Fibroblast of lung (primary cell): Measurements from ENCODE around the gene RXRA. TPM values are rescaled to one million over a fixed set of nuclear protein-coding genes. Genes with fewer than 3 reads are reported as not detected.

Experiments
- DNase-seq, 2 donors: peaks; one replicate each; pipeline versions ENCODE4 v3.0.0 to v3.0.0-alpha.2; 2010; ENCODE audit warnings: low read depth in 2 of 2
- H2AFZ ChIP-seq: 2 replicates; pipeline ENCODE4 v1.5.1; 2012; ENCODE audit warnings: low read length, control low read depth, inconsistent platforms
- H3K27ac ChIP-seq: 2 replicates; pipeline ENCODE4 v1.5.1; 2011; ENCODE audit warnings: low read length, control low read depth; ENCODE audit not compliant: insufficient read depth
- H3K27me3 ChIP-seq: 2 replicates; pipeline ENCODE4 v1.5.1; 2011; ENCODE audit warnings: mild to moderate bottlenecking, low read length; ENCODE audit not compliant: control insufficient read depth, insufficient read depth
- H3K36me3 ChIP-seq: 2 replicates; pipeline ENCODE4 v1.5.1; 2011; ENCODE audit warnings: low read length; ENCODE audit not compliant: control insufficient read depth, insufficient read depth
- H3K4me1 ChIP-seq: 2 replicates; pipeline ENCODE4 v1.5.1; 2011; ENCODE audit warnings: low read length; ENCODE audit not compliant: control insufficient read depth, insufficient read depth; ENCODE audit errors: extremely low read depth
- H3K4me2 ChIP-seq: 2 replicates; pipeline ENCODE4 v1.5.1; 2011; ENCODE audit warnings: low read length, control low read depth; ENCODE audit not compliant: insufficient read depth; ENCODE audit errors: extremely low read depth
- H3K4me3 ChIP-seq, 4 experiments: fragments of 200-600 bp in 1 of 4; sonication (generic) in 1 of 4; replicated peaks in 1 of 4; 2 replicates each; pipeline ENCODE4 v1.5.1; 2011 to 2016; ENCODE audit warnings: low read length in 4 of 4, low read depth in 3 of 4, mild to moderate bottlenecking in 3 of 4, control low read depth in 2 of 4, inconsistent platforms in 1 of 4, mixed read lengths in 1 of 4; ENCODE audit not compliant: insufficient read depth in 1 of 4; ENCODE audit errors: control extremely low read depth in 1 of 4
- H3K79me2 ChIP-seq: 2 replicates; pipeline ENCODE4 v1.5.1; 2012; ENCODE audit warnings: mild to moderate bottlenecking, low read length, inconsistent platforms; ENCODE audit not compliant: control insufficient read depth, insufficient read depth
- H3K9ac ChIP-seq: 2 replicates; pipeline ENCODE4 v1.5.1; 2011; ENCODE audit warnings: mild to moderate bottlenecking, low read length, control low read depth; ENCODE audit not compliant: insufficient read depth
- H3K9me3 ChIP-seq: 2 replicates; pipeline ENCODE4 v1.5.1; 2012; ENCODE audit warnings: low read depth, low read length; ENCODE audit not compliant: control insufficient read depth, insufficient read depth
- H4K20me1 ChIP-seq: 2 replicates; pipeline ENCODE4 v1.5.1; 2011; ENCODE audit warnings: low read length; ENCODE audit not compliant: control insufficient read depth, insufficient read depth; ENCODE audit errors: extremely low read depth
- EZH2 ChIP-seq: IDR thresholded peaks from 2 replicates; pipeline ENCODE4 v1.5.1; 2012; ENCODE audit warnings: low read length, control low read depth, mild to moderate bottlenecking; ENCODE audit errors: missing control alignments
- polyA plus RNA-seq, 2 donors: library from polyadenylated mRNA; depleted of rRNA in 1 of 2; stranded (reverse) in 1 of 2; unstranded in 1 of 2; fragments of >200 nt; gene quantifications; 2 replicates each; pipeline ENCODE4 v1.2.1, GENCODE V29; 2011 to 2012; ENCODE audit warnings: missing spikeins in 1 of 2
- total RNA-seq: library from RNA; depleted of rRNA; stranded (reverse); fragments of >200 nt; gene quantifications from 2 replicates; pipeline ENCODE4 v1.2.1, GENCODE V29; 2014
- TF ChIP-seq, protein P1 (sequence below), 2 donors: IDR thresholded peaks in 1 of 2; conservative IDR thresholded peaks in 1 of 2; 1 replicate in 1 of 2; 2 replicates in 1 of 2; pipeline ENCODE4 v1.5.1; 2011 to 2012; ENCODE audit warnings: low read length in 2 of 2, control low read depth in 1 of 2, inconsistent platforms in 1 of 2, low read depth in 1 of 2, mild to moderate bottlenecking in 1 of 2

RXRA gene
- total and polyA plus RNA-seq, 2 donors (not counting 1 experiment from before 2014, with no cell fraction given) = 13.3 to 14.9 TPM

DNA sequence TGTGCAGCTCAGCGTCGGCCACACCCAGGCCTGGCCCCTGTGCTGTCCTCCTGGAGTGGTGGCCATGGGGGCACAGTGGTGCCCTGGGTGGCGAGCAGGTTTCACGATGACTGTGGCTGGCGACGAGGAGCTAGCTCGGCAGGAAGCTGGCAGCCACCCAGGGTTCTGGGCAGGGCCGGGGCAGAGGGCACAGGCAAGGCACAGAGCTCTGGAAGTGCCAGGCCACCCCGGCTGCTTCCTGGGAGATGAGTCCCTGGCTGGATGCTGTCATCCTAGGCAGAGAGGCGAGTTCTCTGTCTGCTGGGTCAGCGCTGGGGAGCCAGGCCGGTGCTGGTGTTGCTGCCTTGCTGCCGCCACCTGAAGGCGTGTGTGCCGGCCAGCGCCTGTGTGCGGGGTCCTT lies 51.7 kb downstream of the RXRA start:
- Histone ChIP-seq H3K79me2 (peaks cover 24% of the 10 kb centered on the region), H2AFZ (no peak overlapping the region), H4K20me1 (no peaks in the 10 kb centered on the region), H3K9ac (no peak overlapping the region), H3K27ac (no peak overlapping the region), H3K4me1 (peaks cover 15% of the 10 kb centered on the region), H3K4me2 (no peak overlapping the region), H3K36me3 (no peaks in the 10 kb centered on the region), H3K4me3 (no peak overlapping the region), H3K27me3 (no peaks in the 10 kb centered on the region), H3K9me3 (no peaks in the 10 kb centered on the region)
- TF ChIP-seq, protein P1, sequence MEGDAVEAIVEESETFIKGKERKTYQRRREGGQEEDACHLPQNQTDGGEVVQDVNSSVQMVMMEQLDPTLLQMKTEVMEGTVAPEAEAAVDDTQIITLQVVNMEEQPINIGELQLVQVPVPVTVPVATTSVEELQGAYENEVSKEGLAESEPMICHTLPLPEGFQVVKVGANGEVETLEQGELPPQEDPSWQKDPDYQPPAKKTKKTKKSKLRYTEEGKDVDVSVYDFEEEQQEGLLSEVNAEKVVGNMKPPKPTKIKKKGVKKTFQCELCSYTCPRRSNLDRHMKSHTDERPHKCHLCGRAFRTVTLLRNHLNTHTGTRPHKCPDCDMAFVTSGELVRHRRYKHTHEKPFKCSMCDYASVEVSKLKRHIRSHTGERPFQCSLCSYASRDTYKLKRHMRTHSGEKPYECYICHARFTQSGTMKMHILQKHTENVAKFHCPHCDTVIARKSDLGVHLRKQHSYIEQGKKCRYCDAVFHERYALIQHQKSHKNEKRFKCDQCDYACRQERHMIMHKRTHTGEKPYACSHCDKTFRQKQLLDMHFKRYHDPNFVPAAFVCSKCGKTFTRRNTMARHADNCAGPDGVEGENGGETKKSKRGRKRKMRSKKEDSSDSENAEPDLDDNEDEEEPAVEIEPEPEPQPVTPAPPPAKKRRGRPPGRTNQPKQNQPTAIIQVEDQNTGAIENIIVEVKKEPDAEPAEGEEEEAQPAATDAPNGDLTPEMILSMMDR (conservative IDR thresholded peaks at IDR 0.05 in 1 of 2, IDR thresholded peaks at IDR 0.05 in 1 of 2; ENCODE audit: low read depth in 1 of 2, low read length in 2 of 2) = no peak
- no peak for TF ChIP-seq EZH2
- no peak for DNase-seq

DNA sequence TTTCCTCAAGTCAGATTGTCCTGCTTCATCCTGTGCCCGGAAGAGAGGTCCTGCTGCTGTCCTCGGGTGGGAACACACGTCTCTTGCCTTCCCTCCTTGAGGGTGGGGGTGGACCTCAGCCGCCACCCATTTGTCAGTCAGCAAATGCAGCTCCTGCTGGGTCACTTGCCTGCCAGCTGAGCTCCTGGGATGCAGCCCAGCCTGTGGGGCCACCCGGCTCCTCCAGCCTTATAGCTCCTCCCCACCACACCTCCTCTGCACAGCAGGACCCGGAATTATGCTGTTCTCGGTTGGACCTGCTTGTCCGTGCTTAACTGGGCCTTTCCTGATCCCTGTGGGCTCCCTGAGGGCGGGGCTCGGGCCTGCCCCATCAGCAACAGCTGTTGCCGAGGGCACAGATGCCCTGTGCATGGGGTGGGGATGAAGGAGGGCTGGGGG lies 52.7 kb downstream of the RXRA start:
- Histone ChIP-seq H3K27ac (no peak overlapping the region), H3K4me3 (no peak overlapping the region), H3K79me2 (peaks cover 22% of the 10 kb centered on the region), H3K9ac (no peak overlapping the region), H3K36me3 (no peaks in the 10 kb centered on the region), H3K27me3 (no peaks in the 10 kb centered on the region), H3K9me3 (no peaks in the 10 kb centered on the region), H3K4me1 (peaks cover 15% of the 10 kb centered on the region), H2AFZ (no peak overlapping the region), H4K20me1 (no peaks in the 10 kb centered on the region), H3K4me2 (no peak overlapping the region)
- TF ChIP-seq, protein P1 (conservative IDR thresholded peaks at IDR 0.05 in 1 of 2, IDR thresholded peaks at IDR 0.05 in 1 of 2; ENCODE audit: low read depth in 1 of 2, low read length in 2 of 2) = no peak
- no peak for TF ChIP-seq EZH2
- peak; percentile 56 to 61 for DNase-seq

DNA sequence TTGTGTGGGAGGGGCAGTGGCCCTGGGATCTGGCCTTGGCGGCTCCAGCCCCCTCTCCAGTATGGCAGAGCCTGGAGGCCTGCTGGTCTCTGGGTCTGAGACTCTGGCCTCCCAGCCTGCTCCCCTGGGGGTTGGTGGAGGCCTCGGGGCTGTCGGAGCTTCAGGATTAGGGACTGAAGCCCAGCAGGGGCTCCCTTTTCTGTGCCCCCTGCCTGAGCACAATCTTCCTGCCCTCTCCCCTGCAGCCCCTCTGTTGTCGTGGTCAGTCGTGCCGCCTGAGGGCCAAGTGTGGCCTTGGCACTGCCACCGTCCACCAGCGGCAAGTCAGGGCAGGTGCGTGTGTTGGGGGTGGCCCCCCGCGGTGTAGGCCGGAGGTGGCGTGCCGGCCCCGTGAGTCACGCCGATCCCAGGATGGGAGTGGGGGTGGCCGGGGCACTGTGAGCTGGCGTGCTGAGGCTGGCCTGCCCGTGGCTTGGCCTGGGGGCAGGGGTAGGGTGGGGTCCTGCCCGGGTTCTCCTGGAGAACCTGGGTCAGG lies 53.6 kb downstream of the RXRA start:
- H3K9me3 ChIP-seq = no peaks in the 10 kb centered on the region
- H3K79me2 ChIP-seq = peaks cover 15% of the 10 kb centered on the region
- no peak overlapping the region for H3K27ac ChIP-seq
- no peaks in the 10 kb centered on the region for H3K27me3 ChIP-seq
- H3K9ac ChIP-seq = no peak overlapping the region
- no peak overlapping the region for H3K4me2 ChIP-seq
- no peak overlapping the region for H2AFZ ChIP-seq
- H3K4me3 ChIP-seq = no peak overlapping the region
- peaks cover 12% of the 10 kb centered on the region for H3K4me1 ChIP-seq
- H4K20me1 ChIP-seq = no peaks in the 10 kb centered on the region
- no peak for TF ChIP-seq EZH2
- TF ChIP-seq, protein P1 (conservative IDR thresholded peaks at IDR 0.05 in 1 of 2, IDR thresholded peaks at IDR 0.05 in 1 of 2; ENCODE audit: low read depth in 1 of 2, low read length in 2 of 2) = no peak
- DNase-seq = peak in 1 of 2 donors; percentile 67
- no peaks in the 10 kb centered on the region for H3K36me3 ChIP-seq
